DMS79 treated with DMSO at 0.1 percent for 48 hours (cell line): Measurements from ENCODE around the gene OCA2.

ENCODE experiments used
- DNase-seq: peaks from one replicate; lab custom pipeline; 2025; lab: John Stamatoyannopoulos, UW

The OCA2 gene

GRCh38 chr15:28118531-28118930 is 19.4 kb upstream of the OCA2 start:
- DNase-seq = no peak

- no peak for DNase-seq
Measured at GRCh38 chr15:28118083-28118482, 19.0 kb upstream of the OCA2 start.

GRCh38 chr15:28117432-28117990 is 18.4 kb upstream of the OCA2 start:
- DNase-seq = no peak

- no peak for DNase-seq
Measured at GRCh38 chr15:28116521-28117431, 17.7 kb upstream of the OCA2 start.

- DNase-seq = no peak
Measured at GRCh38 chr15:28115871-28116270, 16.8 kb upstream of the OCA2 start.

GRCh38 chr15:28114721-28115622 is 15.9 kb upstream of the OCA2 start:
- DNase-seq = no peak

- DNase-seq = no peak
Measured at GRCh38 chr15:28114114-28114455, 15.0 kb upstream of the OCA2 start.

GRCh38 chr15:28113394-28114113 is 14.4 kb upstream of the OCA2 start:
- DNase-seq = no peak

- no peak for DNase-seq
Measured at GRCh38 chr15:28112962-28113361, 13.8 kb upstream of the OCA2 start.

GRCh38 chr15:28112101-28112760 is 13.1 kb upstream of the OCA2 start:
- DNase-seq = no peak

- DNase-seq = no peak
Measured at GRCh38 chr15:28111543-28111942, 12.4 kb upstream of the OCA2 start.

- DNase-seq = no peak
Measured at GRCh38 chr15:28110481-28110881, 11.4 kb upstream of the OCA2 start.

- DNase-seq = no peak
Measured at GRCh38 chr15:28109626-28110455, 10.7 kb upstream of the OCA2 start.

GRCh38 chr15:28107904-28108275 is 8.8 kb upstream of the OCA2 start:
- no peak for DNase-seq

GRCh38 chr15:28107111-28107903 is 8.2 kb upstream of the OCA2 start:
- no peak for DNase-seq

GRCh38 chr15:28106294-28107110 is 7.4 kb upstream of the OCA2 start:
- DNase-seq = no peak

GRCh38 chr15:28105793-28106192 is 6.7 kb upstream of the OCA2 start:
- no peak for DNase-seq

GRCh38 chr15:28105224-28105791 is 6.2 kb upstream of the OCA2 start:
- no peak for DNase-seq

- no peak for DNase-seq
Measured at GRCh38 chr15:28104326-28104725, 5.2 kb upstream of the OCA2 start.
